Measurements from ENCODE around the gene ZNF862.

Gene ZNF862

GRCh38 chr7:149817301-149817771 lies 20.8 kb upstream of the ZNF862 start:
- Histone ChIP-seq H3K27me3 (ENCODE audit: control insufficient read depth, insufficient read depth, low read length) (no peaks in the 10 kb centered on the region), H3K27ac (ENCODE audit: low read length) (no peak overlapping the region), H3K36me3 (ENCODE audit: control insufficient read depth, insufficient read depth, low read length) (no peaks in the 10 kb centered on the region), H3K9me3 (ENCODE audit: control insufficient read depth, insufficient read depth, low read length) (no peaks in the 10 kb centered on the region), H3K4me3 (ENCODE audit: low read length) (no peak overlapping the region), H3K4me1 (ENCODE audit: control insufficient read depth, insufficient read depth, low read length) (peaks cover 8% of the 10 kb centered on the region)
- WGBS (ENCODE audit: insufficient coverage, insufficient read length) = no CpG with 5 or more reads among the region's 8 CpGs
- DNase-seq (ENCODE audit: low read depth, low spot score) = no peak

GRCh38 chr7:149817836-149818535 lies 20.2 kb upstream of the ZNF862 start:
- no peak for DNase-seq (ENCODE audit: low read depth, low spot score)
- Histone ChIP-seq H3K36me3 (ENCODE audit: control insufficient read depth, insufficient read depth, low read length) (no peaks in the 10 kb centered on the region), H3K27ac (ENCODE audit: low read length) (no peak overlapping the region), H3K4me3 (ENCODE audit: low read length) (no peak overlapping the region), H3K4me1 (ENCODE audit: control insufficient read depth, insufficient read depth, low read length) (peaks cover 8% of the 10 kb centered on the region), H3K27me3 (ENCODE audit: control insufficient read depth, insufficient read depth, low read length) (no peaks in the 10 kb centered on the region), H3K9me3 (ENCODE audit: control insufficient read depth, insufficient read depth, low read length) (no peaks in the 10 kb centered on the region)
- WGBS (ENCODE audit: insufficient coverage, insufficient read length) = no CpG with 5 or more reads among the region's 23 CpGs

GRCh38 chr7:149818536-149818840 lies 19.7 kb upstream of the ZNF862 start:
- H3K27me3 ChIP-seq (ENCODE audit: control insufficient read depth, insufficient read depth, low read length) = no peaks in the 10 kb centered on the region

GRCh38 chr7:149819141-149819960 lies 18.8 kb upstream of the ZNF862 start:
- no CpG with 5 or more reads among the region's 28 CpGs for WGBS (ENCODE audit: insufficient coverage, insufficient read length)
- DNase-seq (ENCODE audit: low read depth, low spot score) = no peak
- no peaks in the 10 kb centered on the region for H3K9me3 ChIP-seq (ENCODE audit: control insufficient read depth, insufficient read depth, low read length)
- H3K27me3 ChIP-seq (ENCODE audit: control insufficient read depth, insufficient read depth, low read length) = no peaks in the 10 kb centered on the region
- H3K4me3 ChIP-seq (ENCODE audit: low read length) = no peak overlapping the region
- H3K27ac ChIP-seq (ENCODE audit: low read length) = no peak overlapping the region
- H3K36me3 ChIP-seq (ENCODE audit: control insufficient read depth, insufficient read depth, low read length) = no peaks in the 10 kb centered on the region
- peaks cover 8% of the 10 kb centered on the region for H3K4me1 ChIP-seq (ENCODE audit: control insufficient read depth, insufficient read depth, low read length)

More at GRCh38 chr7:149818536-149818840, 19.7 kb upstream of the ZNF862 start:
- Histone ChIP-seq H3K4me1 (ENCODE audit: control insufficient read depth, insufficient read depth, low read length) (peaks cover 8% of the 10 kb centered on the region), H3K36me3 (ENCODE audit: control insufficient read depth, insufficient read depth, low read length) (no peaks in the 10 kb centered on the region), H3K9me3 (ENCODE audit: control insufficient read depth, insufficient read depth, low read length) (no peaks in the 10 kb centered on the region), H3K27ac (ENCODE audit: low read length) (no peak overlapping the region), H3K4me3 (ENCODE audit: low read length) (no peak overlapping the region)
- no peak for DNase-seq (ENCODE audit: low read depth, low spot score)
- no CpG with 5 or more reads among the region's 9 CpGs for WGBS (ENCODE audit: insufficient coverage, insufficient read length)

GRCh38 chr7:149819961-149820340 lies 18.2 kb upstream of the ZNF862 start:
- H3K4me1 ChIP-seq (ENCODE audit: control insufficient read depth, insufficient read depth, low read length) = peaks cover 8% of the 10 kb centered on the region
- no peak for DNase-seq (ENCODE audit: low read depth, low spot score)
- H3K27me3 ChIP-seq (ENCODE audit: control insufficient read depth, insufficient read depth, low read length) = no peaks in the 10 kb centered on the region
- H3K4me3 ChIP-seq (ENCODE audit: low read length) = no peak overlapping the region
- no peaks in the 10 kb centered on the region for H3K9me3 ChIP-seq (ENCODE audit: control insufficient read depth, insufficient read depth, low read length)
- H3K36me3 ChIP-seq (ENCODE audit: control insufficient read depth, insufficient read depth, low read length) = no peaks in the 10 kb centered on the region
- WGBS (ENCODE audit: insufficient coverage, insufficient read length) = no CpG with 5 or more reads among the region's 7 CpGs
- no peak overlapping the region for H3K27ac ChIP-seq (ENCODE audit: low read length)

GRCh38 chr7:149820622-149821190 lies 17.5 kb upstream of the ZNF862 start:
- no peaks in the 10 kb centered on the region for H3K9me3 ChIP-seq (ENCODE audit: control insufficient read depth, insufficient read depth, low read length)
- H3K27me3 ChIP-seq (ENCODE audit: control insufficient read depth, insufficient read depth, low read length) = no peaks in the 10 kb centered on the region
- no CpG with 5 or more reads among the region's 17 CpGs for WGBS (ENCODE audit: insufficient coverage, insufficient read length)

GRCh38 chr7:149821191-149822148 lies 16.7 kb upstream of the ZNF862 start:
- no peaks in the 10 kb centered on the region for H3K9me3 ChIP-seq (ENCODE audit: control insufficient read depth, insufficient read depth, low read length)
- no CpG with 5 or more reads among the region's 30 CpGs for WGBS (ENCODE audit: insufficient coverage, insufficient read length)
- H3K4me3 ChIP-seq (ENCODE audit: low read length) = no peak overlapping the region
- H3K27ac ChIP-seq (ENCODE audit: low read length) = no peak overlapping the region
- H3K27me3 ChIP-seq (ENCODE audit: control insufficient read depth, insufficient read depth, low read length) = no peaks in the 10 kb centered on the region
- no peaks in the 10 kb centered on the region for H3K36me3 ChIP-seq (ENCODE audit: control insufficient read depth, insufficient read depth, low read length)
- no peak for DNase-seq (ENCODE audit: low read depth, low spot score)
- H3K4me1 ChIP-seq (ENCODE audit: control insufficient read depth, insufficient read depth, low read length) = no peaks in the 10 kb centered on the region; the same call in 1 of the 2 replicates

More at GRCh38 chr7:149820622-149821190, 17.5 kb upstream of the ZNF862 start:
- Histone ChIP-seq H3K27ac (ENCODE audit: low read length) (no peak overlapping the region), H3K4me3 (ENCODE audit: low read length) (no peak overlapping the region), H3K4me1 (ENCODE audit: control insufficient read depth, insufficient read depth, low read length) (peaks cover 3% of the 10 kb centered on the region), H3K36me3 (ENCODE audit: control insufficient read depth, insufficient read depth, low read length) (no peaks in the 10 kb centered on the region)
- no peak for DNase-seq (ENCODE audit: low read depth, low spot score)

GRCh38 chr7:149822353-149822943 lies 15.7 kb upstream of the ZNF862 start:
- Histone ChIP-seq H3K9me3 (ENCODE audit: control insufficient read depth, insufficient read depth, low read length) (no peaks in the 10 kb centered on the region), H3K27ac (ENCODE audit: low read length) (no peak overlapping the region), H3K36me3 (ENCODE audit: control insufficient read depth, insufficient read depth, low read length) (no peaks in the 10 kb centered on the region), H3K27me3 (ENCODE audit: control insufficient read depth, insufficient read depth, low read length) (no peaks in the 10 kb centered on the region), H3K4me1 (ENCODE audit: control insufficient read depth, insufficient read depth, low read length) (no peaks in the 10 kb centered on the region), H3K4me3 (ENCODE audit: low read length) (no peak overlapping the region)
- DNase-seq (ENCODE audit: low read depth, low spot score) = no peak
- WGBS (ENCODE audit: insufficient coverage, insufficient read length) = no CpG with 5 or more reads among the region's 22 CpGs

GRCh38 chr7:149823191-149823630 lies 15.0 kb upstream of the ZNF862 start:
- no peak for DNase-seq (ENCODE audit: low read depth, low spot score)
- no peaks in the 10 kb centered on the region for H3K27me3 ChIP-seq (ENCODE audit: control insufficient read depth, insufficient read depth, low read length)
- H3K4me1 ChIP-seq (ENCODE audit: control insufficient read depth, insufficient read depth, low read length) = no peaks in the 10 kb centered on the region

More at GRCh38 chr7:149823191-149823630, 15.0 kb upstream of the ZNF862 start:
- Histone ChIP-seq H3K36me3 (ENCODE audit: control insufficient read depth, insufficient read depth, low read length) (no peaks in the 10 kb centered on the region), H3K27ac (ENCODE audit: low read length) (no peak overlapping the region), H3K4me3 (ENCODE audit: low read length) (no peak overlapping the region), H3K9me3 (ENCODE audit: control insufficient read depth, insufficient read depth, low read length) (no peaks in the 10 kb centered on the region)
- WGBS (ENCODE audit: insufficient coverage, insufficient read length) = no CpG with 5 or more reads among the region's 8 CpGs
